ENCODE measurements around the gene TMEM44. TPM values are rescaled to one million over a fixed set of nuclear protein-coding genes. Genes with fewer than 3 reads are reported as not detected.

Gene TMEM44
- total and polyA plus RNA-seq, 9 of the 15 experiments (the other 6 are each of a cell fraction or from before 2014, with no cell fraction given), result 0.53 to 18.1 (median 11.3) TPM

DNA sequence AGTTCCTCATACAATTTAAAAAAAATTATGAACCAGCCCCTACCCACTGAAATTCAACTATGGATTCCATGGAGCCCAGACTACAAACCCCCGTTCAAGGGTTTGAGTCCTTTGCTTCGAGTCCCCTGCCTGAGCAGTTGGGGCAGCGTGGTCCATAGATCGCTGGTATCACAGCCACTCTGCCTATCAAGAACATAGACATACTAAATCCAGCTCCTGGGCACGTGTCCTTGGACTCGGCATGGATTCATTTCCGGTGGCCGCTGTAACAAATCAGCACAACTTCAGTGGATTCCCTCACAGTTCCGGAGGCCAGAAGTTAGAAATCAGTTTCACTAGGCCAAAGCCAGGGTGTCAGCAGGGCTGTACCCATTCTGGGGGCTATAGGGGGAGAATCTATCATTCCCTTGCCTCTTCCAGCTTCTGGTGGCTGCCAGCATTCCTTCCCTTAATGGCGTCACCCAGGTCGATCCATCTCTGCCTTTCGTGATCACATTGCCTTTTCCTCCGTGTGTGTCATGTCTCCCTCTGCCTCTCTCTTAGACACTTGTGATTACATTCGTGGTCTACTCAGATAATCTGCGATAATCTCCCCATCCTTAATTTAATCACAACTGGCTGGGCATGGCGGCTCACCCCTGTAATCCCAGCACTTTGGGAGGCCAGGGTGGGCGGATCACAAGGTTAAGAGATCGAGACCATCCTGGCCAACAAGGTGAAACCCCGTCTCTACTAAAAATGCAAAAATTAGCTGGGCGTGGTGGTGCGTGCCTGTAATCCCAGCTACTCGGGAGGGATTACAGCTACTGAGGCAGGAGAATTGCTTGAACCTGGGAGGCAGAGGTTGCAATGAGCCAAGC, 4.6 kb upstream of the TMEM44 start:
- Histone ChIP-seq H3K4me3 (no peak overlapping the region), H4K20me1 (replicated peaks; ENCODE audit: control insufficient read depth, insufficient read depth, low read length) (no peaks in the 10 kb centered on the region), H3K9me1 (ENCODE audit: control insufficient read depth, insufficient read depth, low read length) (no peaks in the 10 kb centered on the region), H3K4me1 (replicated peaks in 1 of 2; ENCODE audit: control insufficient read depth in 2 of 2, insufficient read depth in 2 of 2, low read length in 2 of 2) (peaks cover 0 to 11% of the 10 kb centered on the region in 2 experiments; a peak in 3 of 5 replicates), H3K4me2 (ENCODE audit: insufficient read depth, low read length) (no peak overlapping the region), H3K9me3 (replicated peaks; ENCODE audit: control insufficient read depth, insufficient read depth, low read depth, low read length) (no peaks in the 10 kb centered on the region), H2AFZ (ENCODE audit: low read depth, low read length) (no peak overlapping the region), H3K27me3 (ENCODE audit: control insufficient read depth in 2 of 2, insufficient read depth in 2 of 2, low read length in 2 of 2) (no peaks in the 10 kb centered on the region; a peak in 1 of 5 replicates), H3K36me3 (ENCODE audit: control insufficient read depth, insufficient read depth, low read length) (peaks cover 31% of the 10 kb centered on the region), H3K9ac (ENCODE audit: insufficient read depth in 1 of 2, low read depth in 2 of 2, low read length in 2 of 2) (no peak overlapping the region), H3K79me2 (ENCODE audit: control insufficient read depth, insufficient read depth, low read length) (peaks cover under 1% of the 10 kb centered on the region; the same call in 2 of the 3 replicates), H3K27ac (ENCODE audit: extremely low read depth, low read depth, low read length) (no peak overlapping the region)
- ATAC-seq (no peak), FAIRE-seq (peak; percentile 56), DNase-seq (ENCODE audit: extremely low read depth in 1 of 4, low spot score in 3 of 4) (no peak)
- in situ Hi-C loops (cut with MboI) (no loop called here), intact Hi-C loops (cut with micrococcal nuclease) (no loop called here)
- 79% methylated on average over 20 of the region's 22 CpGs for WGBS (ENCODE audit: insufficient coverage, low coverage, missing lambda C conversion rate)
- CTCF ChIA-PET (ENCODE audit: low intra/inter-chr PET ratio), result no interaction called here
- BruUV-seq (replicated peaks), result no TSS peak
- TF ChIP-seq FIP1L1 (IDR thresholded peaks at IDR 0.05; ENCODE audit: low read depth, low read length, poor library complexity, severe bottlenecking) (no peak), POU5F1 (IDR thresholded peaks at IDR 0.05; ENCODE audit: borderline replicate concordance, low read depth, low read length, partially characterized antibody) (no peak), SLC30A9 (CRISPR knock-in tag; IDR thresholded peaks at IDR 0.05) (no peak), TAF9B (IDR thresholded peaks at IDR 0.05; ENCODE audit: partially characterized antibody) (no peak), ZBTB1 (CRISPR knock-in tag; IDR thresholded peaks at IDR 0.05; ENCODE audit: borderline replicate concordance, low read depth) (no peak), JUNB (CRISPR knock-in tag; conservative IDR thresholded peaks at IDR 0.05) (no peak), PHF20 (IDR thresholded peaks at IDR 0.05; ENCODE audit: partially characterized antibody) (no peak), ZNF232 (CRISPR knock-in tag; IDR thresholded peaks at IDR 0.05) (no peak), KLF16 (IDR thresholded peaks at IDR 0.05) (no peak), SREBF2 (CRISPR knock-in tag; IDR thresholded peaks at IDR 0.05) (no peak), SRF (CRISPR knock-in tag; IDR thresholded peaks at IDR 0.05) (no peak), HNRNPH1 (optimal IDR thresholded peaks at IDR 0.05; ENCODE audit: low read depth, low read length) (no peak), CEBPB (tag; IDR thresholded peaks at IDR 0.05) (no peak), ILF3 (IDR thresholded peaks at IDR 0.05; ENCODE audit: borderline replicate concordance) (no peak), ELF4 (CRISPR knock-in tag; IDR thresholded peaks at IDR 0.05) (no peak), HOXB6 (CRISPR knock-in tag; IDR thresholded peaks at IDR 0.05; ENCODE audit: borderline replicate concordance) (no peak), TCF7 (IDR thresholded peaks at IDR 0.05; ENCODE audit: borderline replicate concordance) (no peak)
- TF ChIP-seq, protein P1, sequence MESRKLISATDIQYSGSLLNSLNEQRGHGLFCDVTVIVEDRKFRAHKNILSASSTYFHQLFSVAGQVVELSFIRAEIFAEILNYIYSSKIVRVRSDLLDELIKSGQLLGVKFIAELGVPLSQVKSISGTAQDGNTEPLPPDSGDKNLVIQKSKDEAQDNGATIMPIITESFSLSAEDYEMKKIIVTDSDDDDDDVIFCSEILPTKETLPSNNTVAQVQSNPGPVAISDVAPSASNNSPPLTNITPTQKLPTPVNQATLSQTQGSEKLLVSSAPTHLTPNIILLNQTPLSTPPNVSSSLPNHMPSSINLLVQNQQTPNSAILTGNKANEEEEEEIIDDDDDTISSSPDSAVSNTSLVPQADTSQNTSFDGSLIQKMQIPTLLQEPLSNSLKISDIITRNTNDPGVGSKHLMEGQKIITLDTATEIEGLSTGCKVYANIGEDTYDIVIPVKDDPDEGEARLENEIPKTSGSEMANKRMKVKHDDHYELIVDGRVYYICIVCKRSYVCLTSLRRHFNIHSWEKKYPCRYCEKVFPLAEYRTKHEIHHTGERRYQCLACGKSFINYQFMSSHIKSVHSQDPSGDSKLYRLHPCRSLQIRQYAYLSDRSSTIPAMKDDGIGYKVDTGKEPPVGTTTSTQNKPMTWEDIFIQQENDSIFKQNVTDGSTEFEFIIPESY (CRISPR knock-in tag; IDR thresholded peaks at IDR 0.05), result no peak
- POLR2A ChIA-PET, result interaction anchor here (0.9 kb wide), 1 partner anchor 13 kb away, joined by 3 read pairs; no protein-coding TSS in a partner anchor
